Kidney epithelial cell (primary cell): Measurements from ENCODE around the gene ITPR1. TPM values are rescaled to one million over a fixed set of nuclear protein-coding genes. Genes with fewer than 3 reads are reported as not detected.

ENCODE experiments used
- DNase-seq: peaks from one replicate; pipeline ENCODE4 v3.0.0-alpha.2; 2010; ENCODE audit warnings: low read depth
- H3K27me3 ChIP-seq: 2 replicates; pipeline ENCODE4 v1.6.0; 2011; ENCODE audit warnings: low read length; ENCODE audit not compliant: control insufficient read depth, insufficient read depth
- H3K36me3 ChIP-seq: 2 replicates; pipeline ENCODE4 v1.5.1; 2011; ENCODE audit warnings: low read length; ENCODE audit not compliant: control insufficient read depth, insufficient read depth
- H3K4me3 ChIP-seq: 2 replicates; pipeline ENCODE4 v1.5.1; 2011; ENCODE audit warnings: low read depth, mild to moderate bottlenecking, control low read depth, low read length
- total RNA-seq: library from RNA; depleted of rRNA; stranded (reverse); fragments of >200 nt; gene quantifications from 2 replicates; pipeline ENCODE4 v1.2.3, GENCODE V29; 2015
- TF ChIP-seq, protein P1 (sequence below): IDR thresholded peaks from 2 replicates; pipeline ENCODE4 v1.5.1; 2011; ENCODE audit warnings: mild to moderate bottlenecking, moderate library complexity, low read length, control low read depth, inconsistent platforms; ENCODE audit not compliant: insufficient read depth, poor library complexity, severe bottlenecking

Gene ITPR1
- total RNA-seq, 1 donor from 2014 or later: 8.9 TPM

- Histone ChIP-seq H3K27me3 (no peaks in the 10 kb centered on the region), H3K36me3 (no peaks in the 10 kb centered on the region), H3K4me3 (no peak overlapping the region)
- DNase-seq: no peak
- TF ChIP-seq, protein P1, sequence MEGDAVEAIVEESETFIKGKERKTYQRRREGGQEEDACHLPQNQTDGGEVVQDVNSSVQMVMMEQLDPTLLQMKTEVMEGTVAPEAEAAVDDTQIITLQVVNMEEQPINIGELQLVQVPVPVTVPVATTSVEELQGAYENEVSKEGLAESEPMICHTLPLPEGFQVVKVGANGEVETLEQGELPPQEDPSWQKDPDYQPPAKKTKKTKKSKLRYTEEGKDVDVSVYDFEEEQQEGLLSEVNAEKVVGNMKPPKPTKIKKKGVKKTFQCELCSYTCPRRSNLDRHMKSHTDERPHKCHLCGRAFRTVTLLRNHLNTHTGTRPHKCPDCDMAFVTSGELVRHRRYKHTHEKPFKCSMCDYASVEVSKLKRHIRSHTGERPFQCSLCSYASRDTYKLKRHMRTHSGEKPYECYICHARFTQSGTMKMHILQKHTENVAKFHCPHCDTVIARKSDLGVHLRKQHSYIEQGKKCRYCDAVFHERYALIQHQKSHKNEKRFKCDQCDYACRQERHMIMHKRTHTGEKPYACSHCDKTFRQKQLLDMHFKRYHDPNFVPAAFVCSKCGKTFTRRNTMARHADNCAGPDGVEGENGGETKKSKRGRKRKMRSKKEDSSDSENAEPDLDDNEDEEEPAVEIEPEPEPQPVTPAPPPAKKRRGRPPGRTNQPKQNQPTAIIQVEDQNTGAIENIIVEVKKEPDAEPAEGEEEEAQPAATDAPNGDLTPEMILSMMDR: no peak
Measured at GRCh38 chr3:4794331-4794730, 301.2 kb downstream of the ITPR1 start.

DNA sequence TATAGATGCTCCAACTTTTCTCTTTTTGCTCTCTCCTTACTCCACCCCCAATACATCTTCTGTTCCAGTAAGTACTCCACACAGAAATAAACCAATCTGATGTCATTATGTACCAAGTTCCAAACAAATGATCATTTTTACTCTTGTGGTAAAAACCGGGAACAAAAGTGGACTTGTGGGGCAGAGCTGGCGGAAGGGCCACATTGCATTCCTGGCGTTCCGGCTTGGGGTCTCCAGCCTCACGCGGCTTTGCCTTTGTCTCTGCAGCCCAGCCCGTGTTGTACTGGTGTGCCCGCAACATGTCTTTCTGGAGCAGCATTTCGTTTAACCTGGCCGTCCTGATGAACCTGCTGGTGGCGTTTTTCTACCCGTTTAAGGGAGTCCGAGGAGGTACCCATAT lies 301.6 kb downstream of the ITPR1 start:
- TF ChIP-seq, protein P1: no peak
- H3K4me3 ChIP-seq: no peak overlapping the region
- no peaks in the 10 kb centered on the region for H3K36me3 ChIP-seq
- H3K27me3 ChIP-seq: no peaks in the 10 kb centered on the region
- no peak for DNase-seq

- no peak for DNase-seq
- H3K27me3 ChIP-seq: no peaks in the 10 kb centered on the region
- no peaks in the 10 kb centered on the region for H3K36me3 ChIP-seq
- no peak overlapping the region for H3K4me3 ChIP-seq
- TF ChIP-seq, protein P1: no peak
Measured at GRCh38 chr3:4795905-4796304, 302.8 kb downstream of the ITPR1 start.

- Histone ChIP-seq H3K4me3 (no peak overlapping the region), H3K27me3 (no peaks in the 10 kb centered on the region), H3K36me3 (no peaks in the 10 kb centered on the region)
- DNase-seq: no peak
- TF ChIP-seq, protein P1: no peak
Measured at GRCh38 chr3:4797201-4797705, 304.1 kb downstream of the ITPR1 start.

DNA sequence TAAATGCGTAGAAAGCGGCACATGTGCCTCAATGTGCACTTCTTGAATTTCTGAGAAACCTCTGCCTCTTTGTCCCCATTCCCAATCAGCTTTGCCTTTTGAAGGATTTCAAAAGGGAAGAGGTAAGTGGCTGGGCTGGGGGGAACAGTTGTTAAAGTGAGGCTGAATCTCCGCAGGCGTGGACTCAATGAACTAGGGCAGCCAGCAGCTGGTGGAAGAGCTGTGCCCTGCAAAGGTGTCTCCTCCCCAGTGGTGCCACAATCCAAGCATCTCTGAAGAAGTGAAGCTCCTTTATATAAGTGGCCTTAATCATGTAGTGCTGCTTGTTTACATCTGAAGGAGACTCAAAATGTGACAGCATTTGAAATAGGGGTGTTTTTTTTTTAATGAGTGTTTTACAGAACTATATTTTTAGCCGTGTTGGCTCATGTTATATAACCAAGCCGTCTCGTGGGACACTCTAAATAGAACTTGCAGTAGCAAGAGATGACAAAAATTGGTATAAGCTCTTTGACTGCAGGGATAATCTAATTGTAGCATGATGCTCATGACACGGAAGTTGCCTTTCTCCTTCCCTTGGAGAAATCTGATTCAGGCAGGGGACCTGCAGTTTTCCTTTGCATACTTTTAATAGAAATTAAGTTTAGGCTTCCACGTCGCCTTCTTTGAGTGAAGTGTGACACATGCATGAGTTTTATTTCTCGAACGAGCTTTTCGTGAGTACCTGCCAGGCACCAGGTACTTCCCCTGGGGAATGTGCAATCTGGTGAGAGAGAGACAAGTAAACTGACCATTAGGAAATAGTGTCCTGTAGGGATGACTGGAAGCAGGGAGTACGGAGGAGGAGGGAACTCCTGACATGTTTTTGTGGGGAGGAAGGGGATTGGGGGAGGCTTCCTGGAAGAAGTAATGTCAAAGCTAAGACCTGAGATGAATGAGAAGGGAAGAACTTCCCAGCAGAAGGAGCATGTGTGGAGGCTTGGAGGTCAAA lies 306.4 kb downstream of the ITPR1 start:
- TF ChIP-seq, protein P1: no peak

More for the DNA sequence above, 306.4 kb downstream of the ITPR1 start:
- no peak overlapping the region for H3K4me3 ChIP-seq
- no peak for DNase-seq
- no peaks in the 10 kb centered on the region for H3K36me3 ChIP-seq
- H3K27me3 ChIP-seq: no peaks in the 10 kb centered on the region
